Measurements from ENCODE around the gene MMP13. TPM values are rescaled to one million over a fixed set of nuclear protein-coding genes. Genes with fewer than 3 reads are reported as not detected.
A peak's percentile ranks its signal among the peaks of the same experiment; 100 is the strongest.

Gene MMP13
- total and polyA plus RNA-seq, 2 experiments from 2014 or later, result 0.57 TPM; not detected in 1

GRCh38 chr11:102950622-102951081, 4.9 kb downstream of the MMP13 start:
- Histone ChIP-seq H3K79me2 (no peaks in the 10 kb centered on the region), H3K36me3 (replicated peaks; ENCODE audit: insufficient read depth, low read depth) (no peaks in the 10 kb centered on the region), H3K4me1 (ENCODE audit: insufficient read depth) (peaks cover 3% of the 10 kb centered on the region), H2AFZ (no peak overlapping the region), H3K9me2 (replicated peaks; ENCODE audit: insufficient read depth) (no peaks in the 10 kb centered on the region), H3K4me3 (no peak overlapping the region), H3K9me3 (ENCODE audit: low read depth) (no peaks in the 10 kb centered on the region), H3K27ac (no peak overlapping the region), H3K27me3 (no peaks in the 10 kb centered on the region), H4K20me1 (ENCODE audit: insufficient read depth, poor library complexity, severe bottlenecking) (no peaks in the 10 kb centered on the region), H3K4me2 (no peak overlapping the region)
- no peak for DNase-seq (ENCODE audit: low spot score)
- no peak for TF ChIP-seq EZH2phosphoT487 (IDR thresholded peaks at IDR 0.05; ENCODE audit: low read depth, severe bottlenecking, unreplicated experiment)
- no peak for TF ChIP-seq CTCF (IDR thresholded peaks at IDR 0.05; ENCODE audit: poor library complexity)
- no peak for TF ChIP-seq EZH2 (IDR thresholded peaks at IDR 0.05; ENCODE audit: borderline replicate concordance)
- 100% methylated on average over 2 of the region's 2 CpGs for WGBS (ENCODE audit: low lambda C conversion rate, missing lambda C conversion rate)

- H3K9me2 ChIP-seq (replicated peaks; ENCODE audit: insufficient read depth), result no peaks in the 10 kb centered on the region
- H3K79me2 ChIP-seq, result no peaks in the 10 kb centered on the region
- 30% methylated on average over 3 of the region's 3 CpGs for WGBS (ENCODE audit: low lambda C conversion rate, missing lambda C conversion rate)
- no peak overlapping the region for H3K4me3 ChIP-seq
- no peaks in the 10 kb centered on the region for H3K36me3 ChIP-seq (replicated peaks; ENCODE audit: insufficient read depth, low read depth)
- TF ChIP-seq EZH2phosphoT487 (IDR thresholded peaks at IDR 0.05; ENCODE audit: low read depth, severe bottlenecking, unreplicated experiment), result no peak
- TF ChIP-seq CTCF (IDR thresholded peaks at IDR 0.05; ENCODE audit: poor library complexity), result no peak
- no peak for TF ChIP-seq EZH2 (IDR thresholded peaks at IDR 0.05; ENCODE audit: borderline replicate concordance)
- peaks cover 3% of the 10 kb centered on the region for H3K4me1 ChIP-seq (ENCODE audit: insufficient read depth)
- DNase-seq (ENCODE audit: low spot score), result no peak
- H3K27me3 ChIP-seq, result no peaks in the 10 kb centered on the region
- no peak overlapping the region for H3K27ac ChIP-seq
- H2AFZ ChIP-seq, result no peak overlapping the region
- H3K4me2 ChIP-seq, result no peak overlapping the region
- no peaks in the 10 kb centered on the region for H3K9me3 ChIP-seq (ENCODE audit: low read depth)
- no peaks in the 10 kb centered on the region for H4K20me1 ChIP-seq (ENCODE audit: insufficient read depth, poor library complexity, severe bottlenecking)
Observed at GRCh38 chr11:102946237-102946636, 9.3 kb downstream of the MMP13 start.

- Histone ChIP-seq H3K4me2 (peak overlapping the region; percentile 10), H3K36me3 (replicated peaks; ENCODE audit: insufficient read depth, low read depth) (no peaks in the 10 kb centered on the region), H3K9me3 (ENCODE audit: low read depth) (no peaks in the 10 kb centered on the region), H3K27me3 (no peaks in the 10 kb centered on the region), H2AFZ (no peak overlapping the region), H3K4me3 (no peak overlapping the region), H3K9me2 (replicated peaks; ENCODE audit: insufficient read depth) (no peaks in the 10 kb centered on the region), H3K79me2 (no peaks in the 10 kb centered on the region), H3K4me1 (ENCODE audit: insufficient read depth) (peaks cover 7% of the 10 kb centered on the region), H4K20me1 (ENCODE audit: insufficient read depth, poor library complexity, severe bottlenecking) (no peaks in the 10 kb centered on the region), H3K27ac (no peak overlapping the region)
- 21% methylated on average over 10 of the region's 10 CpGs for WGBS (ENCODE audit: low lambda C conversion rate, missing lambda C conversion rate)
- peak; percentile 84 for DNase-seq (ENCODE audit: low spot score)
- no peak for TF ChIP-seq EZH2 (IDR thresholded peaks at IDR 0.05; ENCODE audit: borderline replicate concordance)
- peak; percentile 92 for TF ChIP-seq CTCF (IDR thresholded peaks at IDR 0.05; ENCODE audit: poor library complexity)
- no peak for TF ChIP-seq EZH2phosphoT487 (IDR thresholded peaks at IDR 0.05; ENCODE audit: low read depth, severe bottlenecking, unreplicated experiment)
Observed at GRCh38 chr11:102940714-102941588, 14.6 kb downstream of the MMP13 start.

Measured in hepatocyte (in vitro differentiated cells).